ENCODE results near the gene ECI1.

Gene ECI1

GRCh38 chr16:2289282-2289681 is 37.9 kb upstream of the ECI1 start:
- H3K14ac ChIP-seq (ENCODE audit: low read length): no peak overlapping the region
- H2BK12ac ChIP-seq (ENCODE audit: low read length): no peak overlapping the region
- H3K4me3 ChIP-seq (ENCODE audit: low read length in 2 of 2): no peak overlapping the region
- no peak overlapping the region for H2BK5ac ChIP-seq (ENCODE audit: low read length)
- no peak overlapping the region for H2BK120ac ChIP-seq (ENCODE audit: low read depth, low read length)
- H3K9ac ChIP-seq (ENCODE audit: low read depth, low read length, poor library complexity): peak overlapping the region; percentile 10
- no peak overlapping the region for H3K23ac ChIP-seq (ENCODE audit: low read depth, low read length, poor library complexity)
- no peaks in the 10 kb centered on the region for H3K9me3 ChIP-seq (replicated peaks in 1 of 2; ENCODE audit: control insufficient read depth in 2 of 2, insufficient read depth in 1 of 2, low read depth in 1 of 2, low read length in 2 of 2)
- H2BK15ac ChIP-seq (ENCODE audit: low read length): no peak overlapping the region
- no peak overlapping the region for H3K4me2 ChIP-seq (ENCODE audit: insufficient read depth, low read length, poor library complexity, severe bottlenecking)
- no peak overlapping the region for H4K8ac ChIP-seq (ENCODE audit: low read depth, low read length)
- no CpG with 5 or more reads among the region's 23 CpGs for WGBS, 2 donors (ENCODE audit: extremely low coverage in 2 of 2, insufficient read length in 2 of 2, insufficient replicate concordance in 1 of 2)
- H3K27ac ChIP-seq (replicated peaks; ENCODE audit: low read length): no peak overlapping the region
- H3K4me1 ChIP-seq (ENCODE audit: control insufficient read depth in 2 of 2, insufficient read depth in 1 of 2, low read depth in 1 of 2, low read length in 2 of 2): no peaks in the 10 kb centered on the region
- H3K4ac ChIP-seq (ENCODE audit: low read length): no peak overlapping the region
- H3K18ac ChIP-seq (ENCODE audit: low read length): no peak overlapping the region
- no peak overlapping the region for H2AFZ ChIP-seq (ENCODE audit: low read length)
- no peak overlapping the region for H2AK5ac ChIP-seq (ENCODE audit: low read depth, low read length)
- H3K27me3 ChIP-seq (ENCODE audit: control insufficient read depth in 3 of 3, insufficient read depth in 3 of 3, low read depth in 1 of 3, low read length in 3 of 3): no peaks in the 10 kb centered on the region
- no peak for DNase-seq (ENCODE audit: low spot score)
- peaks cover 0 to 6% of the 10 kb centered on the region in 2 donors for H3K36me3 ChIP-seq (replicated peaks in 1 of 2; ENCODE audit: control insufficient read depth in 2 of 2, insufficient read depth in 2 of 2, low read length in 2 of 2)
- no peak overlapping the region for H4K91ac ChIP-seq (ENCODE audit: low read depth, low read length, poor library complexity)
- no peaks in the 10 kb centered on the region for H3K79me1 ChIP-seq (ENCODE audit: low read depth, low read length)

- Histone ChIP-seq H2AK5ac (ENCODE audit: low read depth, low read length) (no peak overlapping the region), H3K18ac (ENCODE audit: low read length) (no peak overlapping the region), H3K9me3 (replicated peaks in 1 of 2; ENCODE audit: control insufficient read depth in 2 of 2, insufficient read depth in 1 of 2, low read depth in 1 of 2, low read length in 2 of 2) (no peaks in the 10 kb centered on the region), H3K14ac (ENCODE audit: low read length) (no peak overlapping the region), H3K4me1 (ENCODE audit: control insufficient read depth in 2 of 2, insufficient read depth in 1 of 2, low read depth in 1 of 2, low read length in 2 of 2) (no peaks in the 10 kb centered on the region), H3K23ac (ENCODE audit: low read depth, low read length, poor library complexity) (no peak overlapping the region), H3K9ac (ENCODE audit: low read depth, low read length, poor library complexity) (no peak overlapping the region), H4K8ac (ENCODE audit: low read depth, low read length) (no peak overlapping the region), H3K4me3 (ENCODE audit: low read length in 2 of 2) (no peak overlapping the region), H2BK120ac (ENCODE audit: low read depth, low read length) (no peak overlapping the region), H4K91ac (ENCODE audit: low read depth, low read length, poor library complexity) (no peak overlapping the region), H2BK5ac (ENCODE audit: low read length) (no peak overlapping the region), H3K4ac (ENCODE audit: low read length) (no peak overlapping the region), H3K36me3 (replicated peaks in 1 of 2; ENCODE audit: control insufficient read depth in 2 of 2, insufficient read depth in 2 of 2, low read length in 2 of 2) (peaks cover 0 to 6% of the 10 kb centered on the region in 2 donors), H3K27me3 (ENCODE audit: control insufficient read depth in 3 of 3, insufficient read depth in 3 of 3, low read depth in 1 of 3, low read length in 3 of 3) (no peaks in the 10 kb centered on the region), H3K4me2 (ENCODE audit: insufficient read depth, low read length, poor library complexity, severe bottlenecking) (no peak overlapping the region), H3K79me1 (ENCODE audit: low read depth, low read length) (no peaks in the 10 kb centered on the region), H2AFZ (ENCODE audit: low read length) (no peak overlapping the region), H3K27ac (replicated peaks; ENCODE audit: low read length) (no peak overlapping the region), H2BK12ac (ENCODE audit: low read length) (no peak overlapping the region), H2BK15ac (ENCODE audit: low read length) (no peak overlapping the region)
- DNase-seq (ENCODE audit: low spot score): no peak
- WGBS, 2 donors (ENCODE audit: extremely low coverage in 2 of 2, insufficient read length in 2 of 2, insufficient replicate concordance in 1 of 2): no CpG with 5 or more reads among the region's 8 CpGs
Observed at GRCh38 chr16:2288726-2289125, 37.3 kb upstream of the ECI1 start.

GRCh38 chr16:2287916-2288547 is 36.6 kb upstream of the ECI1 start:
- Histone ChIP-seq H2AK5ac (ENCODE audit: low read depth, low read length) (no peak overlapping the region), H3K4me1 (ENCODE audit: control insufficient read depth in 2 of 2, insufficient read depth in 1 of 2, low read depth in 1 of 2, low read length in 2 of 2) (no peaks in the 10 kb centered on the region), H3K36me3 (replicated peaks in 1 of 2; ENCODE audit: control insufficient read depth in 2 of 2, insufficient read depth in 2 of 2, low read length in 2 of 2) (peaks cover 0 to 6% of the 10 kb centered on the region in 2 donors), H3K14ac (ENCODE audit: low read length) (peak overlapping the region; percentile 47), H3K4ac (ENCODE audit: low read length) (no peak overlapping the region), H3K4me2 (ENCODE audit: insufficient read depth, low read length, poor library complexity, severe bottlenecking) (no peak overlapping the region), H3K23ac (ENCODE audit: low read depth, low read length, poor library complexity) (peak overlapping the region; percentile 34), H2BK120ac (ENCODE audit: low read depth, low read length) (no peak overlapping the region), H3K9ac (ENCODE audit: low read depth, low read length, poor library complexity) (no peak overlapping the region), H4K91ac (ENCODE audit: low read depth, low read length, poor library complexity) (no peak overlapping the region), H2BK12ac (ENCODE audit: low read length) (no peak overlapping the region), H3K27ac (replicated peaks; ENCODE audit: low read length) (no peak overlapping the region), H4K8ac (ENCODE audit: low read depth, low read length) (no peak overlapping the region), H3K9me3 (replicated peaks in 1 of 2; ENCODE audit: control insufficient read depth in 2 of 2, insufficient read depth in 1 of 2, low read depth in 1 of 2, low read length in 2 of 2) (peaks cover 0 to 2% of the 10 kb centered on the region in 2 donors), H2BK5ac (ENCODE audit: low read length) (no peak overlapping the region), H3K79me1 (ENCODE audit: low read depth, low read length) (no peaks in the 10 kb centered on the region), H2BK15ac (ENCODE audit: low read length) (no peak overlapping the region), H2AFZ (ENCODE audit: low read length) (no peak overlapping the region), H3K27me3 (ENCODE audit: control insufficient read depth in 3 of 3, insufficient read depth in 3 of 3, low read depth in 1 of 3, low read length in 3 of 3) (no peaks in the 10 kb centered on the region), H3K4me3 (ENCODE audit: low read length in 2 of 2) (no peak overlapping the region), H3K18ac (ENCODE audit: low read length) (no peak overlapping the region)
- DNase-seq (ENCODE audit: low spot score): no peak
- no CpG with 5 or more reads among the region's 35 CpGs for WGBS, 2 donors (ENCODE audit: extremely low coverage in 2 of 2, insufficient read length in 2 of 2, insufficient replicate concordance in 1 of 2)

- H3K36me3 ChIP-seq (replicated peaks in 1 of 2; ENCODE audit: control insufficient read depth in 2 of 2, insufficient read depth in 2 of 2, low read length in 2 of 2): peaks cover 0 to 6% of the 10 kb centered on the region in 2 donors
- H3K9ac ChIP-seq (ENCODE audit: low read depth, low read length, poor library complexity): no peak overlapping the region
- DNase-seq (ENCODE audit: low spot score): no peak
- no peak overlapping the region for H2BK12ac ChIP-seq (ENCODE audit: low read length)
- no peak overlapping the region for H3K4me2 ChIP-seq (ENCODE audit: insufficient read depth, low read length, poor library complexity, severe bottlenecking)
- no peaks in the 10 kb centered on the region for H3K4me1 ChIP-seq (ENCODE audit: control insufficient read depth in 2 of 2, insufficient read depth in 1 of 2, low read depth in 1 of 2, low read length in 2 of 2)
- WGBS, 2 donors (ENCODE audit: extremely low coverage in 2 of 2, insufficient read length in 2 of 2, insufficient replicate concordance in 1 of 2): no CpG with 5 or more reads among the region's 17 CpGs
- H3K4me3 ChIP-seq (ENCODE audit: low read length in 2 of 2): no peak overlapping the region
- H3K4ac ChIP-seq (ENCODE audit: low read length): no peak overlapping the region
- H4K91ac ChIP-seq (ENCODE audit: low read depth, low read length, poor library complexity): no peak overlapping the region
- H3K18ac ChIP-seq (ENCODE audit: low read length): no peak overlapping the region
- no peak overlapping the region for H2BK120ac ChIP-seq (ENCODE audit: low read depth, low read length)
- H2AK5ac ChIP-seq (ENCODE audit: low read depth, low read length): no peak overlapping the region
- H2BK15ac ChIP-seq (ENCODE audit: low read length): no peak overlapping the region
- peaks cover 0 to 2% of the 10 kb centered on the region in 2 donors for H3K9me3 ChIP-seq (replicated peaks in 1 of 2; ENCODE audit: control insufficient read depth in 2 of 2, insufficient read depth in 1 of 2, low read depth in 1 of 2, low read length in 2 of 2)
- H2AFZ ChIP-seq (ENCODE audit: low read length): no peak overlapping the region
- no peak overlapping the region for H2BK5ac ChIP-seq (ENCODE audit: low read length)
- no peak overlapping the region for H3K23ac ChIP-seq (ENCODE audit: low read depth, low read length, poor library complexity)
- H3K27ac ChIP-seq (replicated peaks; ENCODE audit: low read length): no peak overlapping the region
- no peak overlapping the region for H4K8ac ChIP-seq (ENCODE audit: low read depth, low read length)
- H3K27me3 ChIP-seq (ENCODE audit: control insufficient read depth in 3 of 3, insufficient read depth in 3 of 3, low read depth in 1 of 3, low read length in 3 of 3): no peaks in the 10 kb centered on the region
- H3K79me1 ChIP-seq (ENCODE audit: low read depth, low read length): no peaks in the 10 kb centered on the region
- peak overlapping the region; percentile 44 for H3K14ac ChIP-seq (ENCODE audit: low read length)
Observed at GRCh38 chr16:2286550-2286949, 35.2 kb upstream of the ECI1 start.

Measured in neuronal stem cell (in vitro differentiated cells).